OCI-LY1 (cell line): ENCODE data around the gene C1orf94.

Experiments used
- H2AFZ ChIP-seq: fragments of 200-600 bp; sonication (generic), shearing (Covaris generic); 2 replicates; pipeline ENCODE4 v1.6.0; 2014; ENCODE audit warnings: antibody characterized with exemption, mild to moderate bottlenecking, low read length
- H3F3A ChIP-seq: fragments of 200-600 bp; sonication (generic), shearing (Covaris generic); 2 replicates; pipeline ENCODE4 v1.6.0; 2014; ENCODE audit warnings: mild to moderate bottlenecking, antibody characterized with exemption, low read length, moderate library complexity; ENCODE audit not compliant: insufficient read depth
- H3K27ac ChIP-seq: fragments of 200-600 bp; sonication (generic); 2 replicates; pipeline ENCODE4 v1.5.1; 2014; ENCODE audit warnings: low read length, mixed run types, mild to moderate bottlenecking, low read depth; ENCODE audit not compliant: poor library complexity, severe bottlenecking
- H3K27me3 ChIP-seq: fragments of 200-600 bp; sonication (generic); 2 replicates; pipeline ENCODE4 v1.6.0; 2014; ENCODE audit warnings: antibody characterized with exemption, mild to moderate bottlenecking, low read length, moderate library complexity; ENCODE audit not compliant: insufficient read depth
- H3K36me3 ChIP-seq: fragments of 200-600 bp; sonication (generic); 2 replicates; pipeline ENCODE4 v1.6.1; 2014; ENCODE audit warnings: mild to moderate bottlenecking, antibody characterized with exemption, low read length, moderate library complexity, mixed read lengths; ENCODE audit not compliant: insufficient read depth
- H3K4me1 ChIP-seq: fragments of 200-600 bp; sonication (generic); 2 replicates; pipeline ENCODE4 v1.5.1; 2014; ENCODE audit warnings: mild to moderate bottlenecking, low read length, moderate library complexity; ENCODE audit not compliant: insufficient read depth, severe bottlenecking
- H3K4me2 ChIP-seq: fragments of 200-600 bp; sonication (generic), shearing (Covaris generic); 2 replicates; pipeline ENCODE4 v1.6.1; 2014; ENCODE audit warnings: low read length
- H3K4me3 ChIP-seq: fragments of 200-600 bp; sonication (generic); 2 replicates; pipeline ENCODE4 v1.5.1; 2014; ENCODE audit warnings: low read length, low read depth, mild to moderate bottlenecking, mixed read lengths; ENCODE audit not compliant: poor library complexity, severe bottlenecking
- H3K79me2 ChIP-seq: fragments of 200-600 bp; shearing (Covaris generic); 2 replicates; pipeline ENCODE4 v1.6.1; 2016; ENCODE audit warnings: mixed run types, low read length, mixed read lengths; ENCODE audit not compliant: insufficient read depth
- H3K9ac ChIP-seq: fragments of 200-600 bp; sonication (generic), shearing (Covaris generic); 2 replicates; pipeline ENCODE4 v1.6.1; 2014; ENCODE audit warnings: mild to moderate bottlenecking, low read length, mixed read lengths
- H3K9me2 ChIP-seq: fragments of 200-600 bp; sonication (generic), shearing (Covaris generic); 2 replicates; pipeline ENCODE4 v1.6.1; 2014; ENCODE audit warnings: low read depth, mild to moderate bottlenecking, low read length, mixed read lengths
- H3K9me3 ChIP-seq: fragments of 200-600 bp; shearing (Covaris generic); 2 replicates; pipeline ENCODE4 v1.6.1; 2014; ENCODE audit warnings: low read length, mixed read lengths
- H4K20me1 ChIP-seq: fragments of 200-600 bp; sonication (generic), shearing (Covaris generic); 2 replicates; pipeline ENCODE4 v1.6.0; 2016; ENCODE audit warnings: mild to moderate bottlenecking, low read length; ENCODE audit not compliant: insufficient read depth
- CTCF ChIP-seq: fragments of 200-600 bp; sonication (generic), shearing (Covaris generic); IDR thresholded peaks from 2 replicates; pipeline ENCODE4 v1.5.1; 2017; ENCODE audit warnings: mild to moderate bottlenecking, antibody characterized with exemption, low read length, moderate library complexity, mixed read lengths
- EZH2 ChIP-seq: fragments of 200-600 bp; sonication (generic), shearing (Covaris generic); IDR thresholded peaks from 2 replicates; pipeline ENCODE4 v1.8.0; 2017; ENCODE audit warnings: borderline replicate concordance, mixed run types, mild to moderate bottlenecking, antibody characterized with exemption, low read length, moderate library complexity, mixed read lengths

Gene C1orf94

GRCh38 chr1:34263406-34263805, 86.7 kb downstream of the C1orf94 start:
- H3K79me2 ChIP-seq: no peaks in the 10 kb centered on the region
- H3K4me2 ChIP-seq: no peak overlapping the region
- no peaks in the 10 kb centered on the region for H3K36me3 ChIP-seq
- H3K9me3 ChIP-seq: no peaks in the 10 kb centered on the region
- no peak for TF ChIP-seq CTCF
- TF ChIP-seq EZH2: no peak
- no peak overlapping the region for H2AFZ ChIP-seq
- H3K9me2 ChIP-seq: no peaks in the 10 kb centered on the region
- no peaks in the 10 kb centered on the region for H3F3A ChIP-seq
- no peaks in the 10 kb centered on the region for H4K20me1 ChIP-seq
- no peaks in the 10 kb centered on the region for H3K27me3 ChIP-seq
- no peak overlapping the region for H3K9ac ChIP-seq
- H3K4me1 ChIP-seq: no peaks in the 10 kb centered on the region
- no peak overlapping the region for H3K4me3 ChIP-seq
- H3K27ac ChIP-seq: no peak overlapping the region

GRCh38 chr1:34265396-34265795, 88.7 kb downstream of the C1orf94 start:
- no peak overlapping the region for H3K9ac ChIP-seq
- H3K4me1 ChIP-seq: no peaks in the 10 kb centered on the region
- H3K36me3 ChIP-seq: no peaks in the 10 kb centered on the region
- no peaks in the 10 kb centered on the region for H3F3A ChIP-seq
- TF ChIP-seq EZH2: no peak
- TF ChIP-seq CTCF: no peak
- H3K27ac ChIP-seq: no peak overlapping the region
- H3K79me2 ChIP-seq: no peaks in the 10 kb centered on the region
- no peaks in the 10 kb centered on the region for H4K20me1 ChIP-seq
- no peaks in the 10 kb centered on the region for H3K9me2 ChIP-seq
- H3K4me3 ChIP-seq: no peak overlapping the region
- H3K9me3 ChIP-seq: no peaks in the 10 kb centered on the region
- no peak overlapping the region for H2AFZ ChIP-seq
- no peak overlapping the region for H3K4me2 ChIP-seq
- no peaks in the 10 kb centered on the region for H3K27me3 ChIP-seq

GRCh38 chr1:34266127-34266951, 89.6 kb downstream of the C1orf94 start:
- Histone ChIP-seq H3K9ac (no peak overlapping the region), H3K9me2 (no peaks in the 10 kb centered on the region), H2AFZ (no peak overlapping the region), H3K4me3 (no peak overlapping the region), H3K4me1 (no peaks in the 10 kb centered on the region), H3K27ac (no peak overlapping the region), H3K27me3 (no peaks in the 10 kb centered on the region), H3F3A (no peaks in the 10 kb centered on the region), H3K36me3 (no peaks in the 10 kb centered on the region), H3K9me3 (no peaks in the 10 kb centered on the region), H3K4me2 (no peak overlapping the region), H3K79me2 (no peaks in the 10 kb centered on the region), H4K20me1 (no peaks in the 10 kb centered on the region)
- TF ChIP-seq CTCF: no peak
- TF ChIP-seq EZH2: no peak
